Osteocyte (in vitro differentiated cells): ENCODE results near the gene TRIP12. TPM values are rescaled to one million over a fixed set of nuclear protein-coding genes. Genes with fewer than 3 reads are reported as not detected.

ENCODE experiments used
- DNase-seq: peaks from one replicate; pipeline ENCODE4 v3.0.0; 2021; ENCODE audit warnings: mixed read lengths; ENCODE audit not compliant: unreplicated experiment; ENCODE audit errors: extremely low spot score
- H3K27ac Mint-ChIP-seq: one replicate; pipeline ENCODE4 v1.8.0; 2021; ENCODE audit warnings: mild to moderate bottlenecking, mixed read lengths; ENCODE audit not compliant: unreplicated experiment
- H3K27me3 Mint-ChIP-seq: one replicate; pipeline ENCODE4 v1.8.0; 2021; ENCODE audit warnings: mixed read lengths; ENCODE audit not compliant: unreplicated experiment
- H3K36me3 Mint-ChIP-seq: one replicate; pipeline ENCODE4 v1.8.0; 2021; ENCODE audit warnings: mixed read lengths; ENCODE audit not compliant: unreplicated experiment
- H3K4me1 Mint-ChIP-seq: one replicate; pipeline ENCODE4 v1.8.0; 2021; ENCODE audit warnings: mixed read lengths; ENCODE audit not compliant: unreplicated experiment
- H3K4me3 Mint-ChIP-seq: one replicate; pipeline ENCODE4 v1.8.0; 2021; ENCODE audit warnings: mild to moderate bottlenecking, moderate library complexity, mixed read lengths; ENCODE audit not compliant: unreplicated experiment
- H3K9me3 Mint-ChIP-seq: one replicate; pipeline ENCODE4 v1.8.0; 2021; ENCODE audit warnings: mixed read lengths; ENCODE audit not compliant: unreplicated experiment
- total RNA-seq: library from RNA; stranded (reverse); gene quantifications from 2 replicates; pipeline ENCODE4 v1.2.1, GENCODE V29; 2021
- TF ChIP-seq, protein P1 (sequence below): fragments of 200-600 bp; sonication (generic); IDR thresholded peaks from 2 replicates; pipeline ENCODE4 v1.5.0; 2021; ENCODE audit warnings: antibody characterized with exemption, mild to moderate bottlenecking, moderate library complexity

Gene TRIP12
- total RNA-seq, 1 donor from 2014 or later, result 272 TPM

DNA sequence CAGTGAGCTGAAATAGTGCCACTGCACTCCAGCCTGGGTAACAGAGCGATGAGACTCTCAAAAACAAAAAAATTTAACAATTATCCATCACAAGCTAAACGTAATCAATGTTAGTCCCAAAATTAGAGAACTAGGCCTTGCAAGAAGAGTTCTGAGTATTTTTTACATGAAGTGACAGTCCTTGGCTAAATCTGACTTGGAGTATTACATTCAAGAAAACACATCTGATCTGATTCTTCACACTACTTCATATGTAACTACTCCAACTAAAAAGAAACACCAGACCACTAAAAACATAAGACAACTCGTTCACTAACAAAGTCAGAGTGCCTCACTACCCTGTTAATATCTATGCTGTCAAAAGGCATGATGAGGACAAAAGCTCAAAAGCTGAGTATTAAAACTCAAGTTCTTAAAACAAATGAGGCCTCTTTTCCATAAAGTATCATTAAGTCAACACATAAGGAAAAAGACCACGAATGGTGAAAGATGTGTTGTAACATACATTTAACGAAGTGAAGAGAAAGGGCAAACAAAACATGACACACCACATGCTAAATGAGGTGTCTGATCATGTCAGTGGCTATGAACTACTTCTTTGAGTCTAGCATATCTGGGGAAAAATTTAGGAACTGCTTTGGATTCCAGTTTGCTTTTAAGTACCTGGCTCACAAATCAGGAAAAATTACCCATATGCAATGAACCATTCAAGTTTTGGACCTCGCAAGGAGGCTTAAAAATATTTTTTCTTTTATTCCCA lies 42.4 kb downstream of the TRIP12 start:
- no peaks in the 10 kb centered on the region for H3K27me3 Mint-ChIP-seq
- H3K4me1 Mint-ChIP-seq, result peaks cover 11% of the 10 kb centered on the region
- no peak for DNase-seq
- peaks cover 22% of the 10 kb centered on the region for H3K36me3 Mint-ChIP-seq
- TF ChIP-seq, protein P1, sequence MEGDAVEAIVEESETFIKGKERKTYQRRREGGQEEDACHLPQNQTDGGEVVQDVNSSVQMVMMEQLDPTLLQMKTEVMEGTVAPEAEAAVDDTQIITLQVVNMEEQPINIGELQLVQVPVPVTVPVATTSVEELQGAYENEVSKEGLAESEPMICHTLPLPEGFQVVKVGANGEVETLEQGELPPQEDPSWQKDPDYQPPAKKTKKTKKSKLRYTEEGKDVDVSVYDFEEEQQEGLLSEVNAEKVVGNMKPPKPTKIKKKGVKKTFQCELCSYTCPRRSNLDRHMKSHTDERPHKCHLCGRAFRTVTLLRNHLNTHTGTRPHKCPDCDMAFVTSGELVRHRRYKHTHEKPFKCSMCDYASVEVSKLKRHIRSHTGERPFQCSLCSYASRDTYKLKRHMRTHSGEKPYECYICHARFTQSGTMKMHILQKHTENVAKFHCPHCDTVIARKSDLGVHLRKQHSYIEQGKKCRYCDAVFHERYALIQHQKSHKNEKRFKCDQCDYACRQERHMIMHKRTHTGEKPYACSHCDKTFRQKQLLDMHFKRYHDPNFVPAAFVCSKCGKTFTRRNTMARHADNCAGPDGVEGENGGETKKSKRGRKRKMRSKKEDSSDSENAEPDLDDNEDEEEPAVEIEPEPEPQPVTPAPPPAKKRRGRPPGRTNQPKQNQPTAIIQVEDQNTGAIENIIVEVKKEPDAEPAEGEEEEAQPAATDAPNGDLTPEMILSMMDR, result no peak
- H3K4me3 Mint-ChIP-seq, result no peak overlapping the region
- no peaks in the 10 kb centered on the region for H3K9me3 Mint-ChIP-seq
- peak overlapping the region; percentile 11 for H3K27ac Mint-ChIP-seq

DNA sequence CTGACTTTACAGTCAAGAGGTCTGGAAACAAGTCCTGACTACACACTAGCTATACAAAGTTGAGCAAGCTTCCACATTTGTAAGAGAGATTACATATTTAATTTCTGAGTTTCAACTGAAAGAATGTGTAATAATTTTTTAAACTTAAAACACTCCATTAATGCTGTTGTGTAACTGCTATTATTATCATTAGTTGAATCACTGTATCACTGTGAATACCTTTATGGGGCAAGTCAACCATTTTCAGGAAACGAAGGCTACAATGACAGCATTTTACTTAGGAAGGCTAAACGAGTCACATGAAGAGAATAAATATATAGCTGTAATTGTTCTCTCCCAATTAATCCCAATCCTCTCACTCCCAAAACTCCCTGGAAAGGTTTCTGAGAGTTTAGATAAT lies 46.3 kb downstream of the TRIP12 start:
- no peaks in the 10 kb centered on the region for H3K27me3 Mint-ChIP-seq
- H3K9me3 Mint-ChIP-seq, result no peaks in the 10 kb centered on the region
- H3K36me3 Mint-ChIP-seq, result peaks cover 36% of the 10 kb centered on the region
- peaks cover 28% of the 10 kb centered on the region for H3K4me1 Mint-ChIP-seq
- no peak for DNase-seq
- H3K27ac Mint-ChIP-seq, result no peak overlapping the region
- TF ChIP-seq, protein P1, result no peak
- H3K4me3 Mint-ChIP-seq, result no peak overlapping the region

DNA sequence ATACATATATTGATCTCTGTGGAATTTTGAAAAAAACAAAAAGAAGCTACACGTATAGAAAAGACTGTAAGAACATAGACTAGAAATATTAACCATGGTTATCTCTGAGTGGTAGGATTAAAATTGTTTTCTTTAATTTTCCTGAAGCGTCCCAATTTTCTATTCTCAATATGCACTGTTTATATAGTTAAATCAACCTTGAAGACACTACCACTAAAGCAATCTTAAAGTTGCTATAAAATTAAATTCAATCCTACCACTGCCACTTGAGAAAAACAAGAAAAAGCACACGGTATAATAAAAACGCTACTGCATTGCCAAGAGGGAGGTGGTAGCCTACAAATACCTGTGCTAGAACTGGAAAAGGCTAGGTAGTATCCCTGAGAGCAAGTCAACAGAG lies 47.2 kb downstream of the TRIP12 start:
- Mint-ChIP-seq H3K27ac (peak overlapping the region; percentile 3), H3K9me3 (no peaks in the 10 kb centered on the region), H3K4me3 (no peak overlapping the region), H3K4me1 (peaks cover 36% of the 10 kb centered on the region), H3K27me3 (no peaks in the 10 kb centered on the region), H3K36me3 (peaks cover 39% of the 10 kb centered on the region)
- TF ChIP-seq, protein P1, result no peak
- DNase-seq, result no peak

DNA sequence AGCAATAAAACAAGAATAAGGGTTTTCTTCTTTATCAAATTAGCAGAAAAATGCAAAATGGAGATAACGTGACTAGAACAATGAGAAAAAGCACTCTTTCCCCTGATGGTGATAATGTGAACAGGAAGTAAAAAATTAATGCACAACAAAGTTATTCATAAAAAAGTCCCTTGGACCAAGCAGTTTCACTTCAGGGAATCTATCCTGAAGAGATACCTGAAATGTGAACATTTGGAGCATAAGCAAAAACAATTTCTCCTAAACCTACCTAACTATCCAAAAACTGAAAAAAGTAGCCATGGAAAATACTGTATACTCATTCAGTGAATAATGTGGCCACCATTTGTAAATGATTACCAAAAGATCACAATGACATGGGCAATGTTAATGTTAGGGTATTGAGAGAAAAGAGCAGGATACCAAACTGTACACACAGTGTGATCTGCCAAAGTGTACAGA lies 48.7 kb downstream of the TRIP12 start:
- H3K27ac Mint-ChIP-seq, result peak overlapping the region; percentile 58
- H3K36me3 Mint-ChIP-seq, result peaks cover 38% of the 10 kb centered on the region
- TF ChIP-seq, protein P1, result no peak
- no peaks in the 10 kb centered on the region for H3K9me3 Mint-ChIP-seq
- no peak overlapping the region for H3K4me3 Mint-ChIP-seq
- peaks cover 38% of the 10 kb centered on the region for H3K4me1 Mint-ChIP-seq
- no peaks in the 10 kb centered on the region for H3K27me3 Mint-ChIP-seq
- no peak for DNase-seq

DNA sequence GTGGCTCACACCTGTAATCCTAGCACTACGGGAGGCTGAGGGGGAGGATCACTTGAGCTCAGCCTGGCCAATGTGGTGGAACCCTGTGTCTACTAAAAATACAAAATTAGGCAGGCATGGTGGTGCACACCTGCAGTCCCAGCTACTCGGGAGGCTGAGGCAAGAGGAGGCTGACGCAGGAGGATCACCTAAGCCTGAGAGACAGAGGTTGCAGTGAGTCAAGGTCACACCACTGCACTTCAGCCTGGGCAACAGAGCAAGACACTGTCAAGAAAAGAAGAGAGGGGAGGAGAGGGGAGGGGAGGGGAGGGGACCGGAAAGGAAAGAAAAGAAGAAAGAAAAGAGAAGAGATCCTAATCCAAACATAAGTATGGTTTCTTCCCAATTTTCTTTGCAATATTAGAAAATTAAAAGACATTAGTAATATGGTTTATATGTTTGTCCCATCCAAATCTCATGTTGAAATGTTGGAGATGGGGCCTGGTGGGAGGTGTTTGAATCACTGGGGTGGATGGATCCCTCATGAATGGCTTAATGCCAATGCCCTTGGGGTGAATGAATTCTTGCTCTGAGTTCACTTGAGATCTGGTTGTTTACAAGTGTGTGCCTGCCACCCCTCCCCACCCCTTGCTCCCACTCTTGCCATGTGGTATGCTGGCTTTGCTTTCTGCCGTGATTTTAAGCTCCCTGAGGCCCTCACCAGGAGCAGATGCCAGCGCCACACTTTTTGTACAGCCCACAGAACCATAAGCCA lies 50.7 kb downstream of the TRIP12 start:
- Mint-ChIP-seq H3K36me3 (peaks cover 33% of the 10 kb centered on the region), H3K27ac (peak overlapping the region; percentile 50), H3K4me3 (no peak overlapping the region), H3K9me3 (no peaks in the 10 kb centered on the region), H3K27me3 (no peaks in the 10 kb centered on the region), H3K4me1 (peaks cover 38% of the 10 kb centered on the region)
- TF ChIP-seq, protein P1, result no peak
- DNase-seq, result no peak
